Measurements from ENCODE around the gene PDZRN4. TPM values are rescaled to one million over a fixed set of nuclear protein-coding genes. Genes with fewer than 3 reads are reported as not detected.

PDZRN4 gene
- total RNA-seq, 4 donors from 2014 or later = 4.2 to 12.9 (median 8.0) TPM

DNA sequence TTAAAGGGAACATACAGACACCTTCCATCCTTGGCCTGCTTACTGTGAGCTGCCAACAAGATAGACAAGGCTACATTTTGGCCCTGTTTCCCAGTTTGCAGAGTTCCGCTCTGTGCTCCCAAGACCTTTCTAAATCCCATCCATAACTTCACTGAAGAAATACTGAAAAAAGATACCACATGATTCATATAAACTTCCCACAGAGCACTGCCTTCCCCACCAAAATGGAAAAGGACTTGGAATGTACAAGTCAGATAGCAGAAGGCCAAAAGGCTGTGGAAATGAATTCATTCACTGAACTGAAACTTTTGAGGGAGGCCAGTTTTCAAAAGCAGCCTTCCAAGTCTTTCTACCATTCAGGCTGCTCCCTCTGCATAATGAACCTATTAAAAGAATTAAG lies 29.6 kb downstream of the PDZRN4 start:
- WGBS, 2 donors (ENCODE audit: low coverage in 1 of 2) = 64 to 70% methylated on average over 1 of the region's 1 CpG

GRCh38 chr12:41220931-41221330 lies 32.8 kb downstream of the PDZRN4 start:
- TF ChIP-seq, protein P1, sequence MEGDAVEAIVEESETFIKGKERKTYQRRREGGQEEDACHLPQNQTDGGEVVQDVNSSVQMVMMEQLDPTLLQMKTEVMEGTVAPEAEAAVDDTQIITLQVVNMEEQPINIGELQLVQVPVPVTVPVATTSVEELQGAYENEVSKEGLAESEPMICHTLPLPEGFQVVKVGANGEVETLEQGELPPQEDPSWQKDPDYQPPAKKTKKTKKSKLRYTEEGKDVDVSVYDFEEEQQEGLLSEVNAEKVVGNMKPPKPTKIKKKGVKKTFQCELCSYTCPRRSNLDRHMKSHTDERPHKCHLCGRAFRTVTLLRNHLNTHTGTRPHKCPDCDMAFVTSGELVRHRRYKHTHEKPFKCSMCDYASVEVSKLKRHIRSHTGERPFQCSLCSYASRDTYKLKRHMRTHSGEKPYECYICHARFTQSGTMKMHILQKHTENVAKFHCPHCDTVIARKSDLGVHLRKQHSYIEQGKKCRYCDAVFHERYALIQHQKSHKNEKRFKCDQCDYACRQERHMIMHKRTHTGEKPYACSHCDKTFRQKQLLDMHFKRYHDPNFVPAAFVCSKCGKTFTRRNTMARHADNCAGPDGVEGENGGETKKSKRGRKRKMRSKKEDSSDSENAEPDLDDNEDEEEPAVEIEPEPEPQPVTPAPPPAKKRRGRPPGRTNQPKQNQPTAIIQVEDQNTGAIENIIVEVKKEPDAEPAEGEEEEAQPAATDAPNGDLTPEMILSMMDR (IDR thresholded peaks at IDR 0.05) = no peak
- TF ChIP-seq EP300 (IDR thresholded peaks at IDR 0.05; ENCODE audit: low read depth) = no peak
- TF ChIP-seq POLR2A (IDR thresholded peaks at IDR 0.05) = no peak
- no peak for TF ChIP-seq POLR2AphosphoS5 (IDR thresholded peaks at IDR 0.05)
- Histone ChIP-seq H3K4me1 (peaks cover 0 to 3% (median 0%) of the 10 kb centered on the region in 4 donors), H3K36me3 (no peaks in the 10 kb centered on the region), H3K27ac (peak overlapping the region in 1 of 4 donors; percentile 35), H3K4me3 (no peak overlapping the region), H3K9me3 (no peaks in the 10 kb centered on the region), H3K27me3 (no peaks in the 10 kb centered on the region)
- intact Hi-C loops (cut with DNase I; ENCODE audit: low total_unique reads) = no loop called here
- in situ Hi-C loops (cut with MboI; ENCODE audit: low pct_ligation_motif_present in 1 of 4, low pct_unique_long_range_greater_than_20kb in 1 of 4, low sequenced_read_pairs in 3 of 4) = no loop called here
- WGBS, 2 donors (ENCODE audit: low coverage in 1 of 2) = 80% methylated on average over 2 of the region's 2 CpGs
- DNase-seq = no peak

More for the DNA sequence above, 29.6 kb downstream of the PDZRN4 start:
- peaks cover 0 to 3% (median 0%) of the 10 kb centered on the region in 4 donors for H3K4me1 ChIP-seq
- H3K9me3 ChIP-seq = no peaks in the 10 kb centered on the region
- peak overlapping the region in 1 of 4 donors; percentile 52 for H3K27ac ChIP-seq
- no peaks in the 10 kb centered on the region for H3K36me3 ChIP-seq
- TF ChIP-seq POLR2AphosphoS5 (IDR thresholded peaks at IDR 0.05) (no peak), EP300 (IDR thresholded peaks at IDR 0.05; ENCODE audit: low read depth) (no peak), POLR2A (IDR thresholded peaks at IDR 0.05) (no peak)
- TF ChIP-seq, protein P1 (IDR thresholded peaks at IDR 0.05) = no peak
- no peaks in the 10 kb centered on the region for H3K27me3 ChIP-seq
- intact Hi-C loops (cut with DNase I; ENCODE audit: low total_unique reads) = no loop called here
- no peak for DNase-seq
- in situ Hi-C loops (cut with MboI; ENCODE audit: low pct_ligation_motif_present in 1 of 4, low pct_unique_long_range_greater_than_20kb in 1 of 4, low sequenced_read_pairs in 3 of 4) = no loop called here
- no peak overlapping the region for H3K4me3 ChIP-seq

- no peak for DNase-seq
- 51 to 80% methylated on average over 4 of the region's 4 CpGs for WGBS, 2 donors (ENCODE audit: low coverage in 1 of 2)
- no peak overlapping the region for H3K27ac ChIP-seq
- TF ChIP-seq POLR2A (IDR thresholded peaks at IDR 0.05) (no peak), POLR2AphosphoS5 (IDR thresholded peaks at IDR 0.05) (no peak)
- TF ChIP-seq, protein P1 (IDR thresholded peaks at IDR 0.05) = no peak
- no peak overlapping the region for H3K4me3 ChIP-seq
- H3K4me1 ChIP-seq = peaks cover 0 to 3% (median 0%) of the 10 kb centered on the region in 4 donors
- no peaks in the 10 kb centered on the region for H3K36me3 ChIP-seq
- in situ Hi-C loops (cut with MboI; ENCODE audit: low pct_ligation_motif_present in 1 of 4, low pct_unique_long_range_greater_than_20kb in 1 of 4, low sequenced_read_pairs in 3 of 4) = no loop called here
- H3K9me3 ChIP-seq = no peaks in the 10 kb centered on the region
- no peaks in the 10 kb centered on the region for H3K27me3 ChIP-seq
- intact Hi-C loops (cut with DNase I; ENCODE audit: low total_unique reads) = no loop called here
Observed at GRCh38 chr12:41221491-41221890, 33.4 kb downstream of the PDZRN4 start.

- TF ChIP-seq, protein P1 (IDR thresholded peaks at IDR 0.05) = no peak
- no peak for TF ChIP-seq EP300 (IDR thresholded peaks at IDR 0.05; ENCODE audit: low read depth)
- in situ Hi-C loops (cut with MboI; ENCODE audit: low pct_ligation_motif_present in 1 of 4, low pct_unique_long_range_greater_than_20kb in 1 of 4, low sequenced_read_pairs in 3 of 4) (no loop called here), intact Hi-C loops (cut with DNase I; ENCODE audit: low total_unique reads) (no loop called here)
- H3K27ac ChIP-seq = no peak overlapping the region
- H3K27me3 ChIP-seq = no peaks in the 10 kb centered on the region
- H3K4me3 ChIP-seq = no peak overlapping the region
- no peaks in the 10 kb centered on the region for H3K9me3 ChIP-seq
- peaks cover 0 to 3% (median 0%) of the 10 kb centered on the region in 4 donors for H3K4me1 ChIP-seq
- WGBS, 2 donors (ENCODE audit: low coverage in 1 of 2) = 82 to 88% methylated on average over 2 to 3 of the region's 3 CpGs
- no peaks in the 10 kb centered on the region for H3K36me3 ChIP-seq
- no peak for DNase-seq
Observed at GRCh38 chr12:41223600-41223999, 35.5 kb downstream of the PDZRN4 start.
